Measurements from ENCODE around the gene TSPAN32. TPM values are rescaled to one million over a fixed set of nuclear protein-coding genes. Genes with fewer than 3 reads are reported as not detected.

The TSPAN32 gene
- total RNA-seq, 1 experiment from 2014 or later = not detected

- TF ChIP-seq REST (IDR thresholded peaks at IDR 0.05; ENCODE audit: low read depth) (no peak), FOSL1 (IDR thresholded peaks at IDR 0.05; ENCODE audit: low read depth) (no peak)
Measured at GRCh38 chr11:2327032-2327431, 25.2 kb downstream of the TSPAN32 start (continued).

DNA sequence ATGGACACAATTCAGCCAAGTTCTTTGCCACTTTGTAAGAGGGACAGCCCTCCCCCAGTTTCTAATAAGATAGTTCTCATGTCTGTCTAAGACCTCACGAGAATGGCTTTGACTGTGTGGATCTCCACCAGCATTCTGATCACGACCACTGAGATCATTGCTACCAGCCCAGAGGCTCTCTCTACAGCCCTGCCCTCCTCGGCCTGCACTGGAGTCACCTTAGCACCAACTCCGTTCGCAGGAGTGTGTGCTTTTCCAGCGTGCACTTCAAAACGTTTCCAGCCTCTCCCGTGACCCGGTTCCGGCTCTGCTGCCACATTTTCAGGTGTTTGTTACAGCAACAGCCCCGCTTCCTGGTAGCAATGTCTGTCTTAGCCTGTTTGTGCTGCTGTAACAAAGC is 26.2 kb downstream of the TSPAN32 start:
- Histone ChIP-seq H2AFZ (ENCODE audit: low read depth, low read length, poor library complexity, severe bottlenecking) (no peak overlapping the region), H3K4me2 (ENCODE audit: low read length) (no peak overlapping the region), H3K4me3 (replicated peaks in 1 of 2; ENCODE audit: low read depth in 1 of 2, low read length in 2 of 2) (no peak overlapping the region), H3K79me2 (ENCODE audit: insufficient read depth, low read length) (no peaks in the 10 kb centered on the region), H4K20me1 (ENCODE audit: insufficient read depth) (no peaks in the 10 kb centered on the region), H3K9ac (ENCODE audit: low read length) (no peak overlapping the region), H3K27me3 (ENCODE audit: insufficient read depth, low read length) (no peaks in the 10 kb centered on the region), H3K9me3 (ENCODE audit: control insufficient read depth in 1 of 2, insufficient read depth in 1 of 2, low read depth in 1 of 2, low read length in 2 of 2) (peaks cover 0 to 4% of the 10 kb centered on the region in 2 experiments; a peak in 1 of 4 replicates), H3K9me2 (ENCODE audit: insufficient read depth) (no peaks in the 10 kb centered on the region), H3K4me1 (ENCODE audit: control insufficient read depth in 1 of 2, insufficient read depth in 2 of 2, low read length in 2 of 2) (peaks cover 0 to 6% of the 10 kb centered on the region in 2 experiments; a peak in 2 of 4 replicates), H3K36me3 (ENCODE audit: control insufficient read depth in 1 of 2, insufficient read depth in 2 of 2, low read length in 2 of 2) (no peaks in the 10 kb centered on the region), H3K27ac (ENCODE audit: low read depth, low read length) (no peak overlapping the region)
- ChIA-PET CTCF (no interaction called here), POLR2A (no interaction called here), RAD21 (ENCODE audit: low non-redundant PET in 1 of 2, low total read pairs in 2 of 2, uncharacterized antibody in 2 of 2, unreplicated experiment in 2 of 2) (no interaction called here)
- TF ChIP-seq CEBPB (IDR thresholded peaks at IDR 0.05; ENCODE audit: low read depth) (no peak), SRF (IDR thresholded peaks at IDR 0.05; ENCODE audit: low read depth) (no peak), EZH2 (IDR thresholded peaks at IDR 0.05) (no peak), ZNF274 (IDR thresholded peaks at IDR 0.05; ENCODE audit: low read depth, low read length) (no peak)
- intact Hi-C loops (cut with micrococcal nuclease) = no loop called here
- no peak for ATAC-seq
- BruUV-seq (replicated peaks) = no TSS peak
- no peak for DNase-seq (ENCODE audit: low read depth, low spot score)

Measured in HCT116 (cell line).